Measurements from ENCODE around the gene TRIO.

The TRIO gene

GRCh38 chr5:14112998-14113652 lies 30.0 kb upstream of the TRIO start:
- TF ChIP-seq CTCF (IDR thresholded peaks at IDR 0.05; ENCODE audit: control insufficient read depth, extremely low read depth, insufficient read depth) = no peak
- no peak overlapping the region for H3K4me3 ChIP-seq (ENCODE audit: low read depth, low read length)
- DNase-seq (ENCODE audit: low read depth) = no peak

GRCh38 chr5:14114615-14115251 lies 28.4 kb upstream of the TRIO start:
- H3K4me3 ChIP-seq (ENCODE audit: low read depth, low read length) = no peak overlapping the region
- DNase-seq (ENCODE audit: low read depth) = no peak
- TF ChIP-seq CTCF (IDR thresholded peaks at IDR 0.05; ENCODE audit: control insufficient read depth, extremely low read depth, insufficient read depth) = no peak

- H3K4me3 ChIP-seq (ENCODE audit: low read depth, low read length) = no peak overlapping the region
- DNase-seq (ENCODE audit: low read depth) = no peak
- TF ChIP-seq CTCF (IDR thresholded peaks at IDR 0.05; ENCODE audit: control insufficient read depth, extremely low read depth, insufficient read depth) = no peak
Measured at GRCh38 chr5:14115323-14115895, 27.7 kb upstream of the TRIO start.

- DNase-seq (ENCODE audit: low read depth) = no peak
- H3K4me3 ChIP-seq (ENCODE audit: low read depth, low read length) = no peak overlapping the region
- no peak for TF ChIP-seq CTCF (IDR thresholded peaks at IDR 0.05; ENCODE audit: control insufficient read depth, extremely low read depth, insufficient read depth)
Measured at GRCh38 chr5:14118551-14119320, 24.4 kb upstream of the TRIO start.

GRCh38 chr5:14120176-14120575 lies 23.0 kb upstream of the TRIO start:
- no peak for DNase-seq (ENCODE audit: low read depth)
- no peak overlapping the region for H3K4me3 ChIP-seq (ENCODE audit: low read depth, low read length)
- no peak for TF ChIP-seq CTCF (IDR thresholded peaks at IDR 0.05; ENCODE audit: control insufficient read depth, extremely low read depth, insufficient read depth)

GRCh38 chr5:14121552-14121951 lies 21.6 kb upstream of the TRIO start:
- no peak for TF ChIP-seq CTCF (IDR thresholded peaks at IDR 0.05; ENCODE audit: control insufficient read depth, extremely low read depth, insufficient read depth)
- DNase-seq (ENCODE audit: low read depth) = no peak

More at GRCh38 chr5:14121552-14121951, 21.6 kb upstream of the TRIO start:
- no peak overlapping the region for H3K4me3 ChIP-seq (ENCODE audit: low read depth, low read length)
